ENCODE data around the gene ZFPM1. TPM values are rescaled to one million over a fixed set of nuclear protein-coding genes. Genes with fewer than 3 reads are reported as not detected.

Gene ZFPM1
- total RNA-seq, 2 donors from 2014 or later: 1.7 to 2.4 TPM

- no peak for TF ChIP-seq CTCF (IDR thresholded peaks at IDR 0.05)
- DNase-seq (ENCODE audit: low spot score): no peak
- H3K27me3 ChIP-seq: peaks cover 0 to 3% of the 10 kb centered on the region in 2 donors
- H3K36me3 ChIP-seq: no peaks in the 10 kb centered on the region
- no peak overlapping the region for H3K4me3 ChIP-seq
- peaks cover 0 to 6% of the 10 kb centered on the region in 2 donors for H3K4me1 ChIP-seq
- H3K27ac ChIP-seq: no peak overlapping the region
- no peaks in the 10 kb centered on the region for H3K9me3 ChIP-seq
These were observed 97.2 kb downstream of the ZFPM1 start for GRCh38 chr16:88550246-88550661.

- Histone ChIP-seq H3K36me3 (no peaks in the 10 kb centered on the region), H3K4me1 (peaks cover 0 to 6% of the 10 kb centered on the region in 2 donors), H3K27ac (no peak overlapping the region), H3K9me3 (no peaks in the 10 kb centered on the region), H3K27me3 (peaks cover 0 to 3% of the 10 kb centered on the region in 2 donors), H3K4me3 (no peak overlapping the region)
- no peak for TF ChIP-seq CTCF (IDR thresholded peaks at IDR 0.05)
- no peak for DNase-seq (ENCODE audit: low spot score)
These were observed 99.1 kb downstream of the ZFPM1 start for GRCh38 chr16:88552166-88552565.

GRCh38 chr16:88552815-88553214, 99.7 kb downstream of the ZFPM1 start:
- H3K27me3 ChIP-seq: peaks cover 0 to 3% of the 10 kb centered on the region in 2 donors
- H3K9me3 ChIP-seq: no peaks in the 10 kb centered on the region
- H3K4me1 ChIP-seq: peaks cover 0 to 6% of the 10 kb centered on the region in 2 donors
- H3K27ac ChIP-seq: no peak overlapping the region
- no peak for TF ChIP-seq CTCF (IDR thresholded peaks at IDR 0.05)
- H3K36me3 ChIP-seq: no peaks in the 10 kb centered on the region
- no peak for DNase-seq (ENCODE audit: low spot score)
- no peak overlapping the region for H3K4me3 ChIP-seq

GRCh38 chr16:88553739-88554138, 100.7 kb downstream of the ZFPM1 start:
- Histone ChIP-seq H3K9me3 (no peaks in the 10 kb centered on the region), H3K4me3 (no peak overlapping the region), H3K27me3 (no peaks in the 10 kb centered on the region), H3K4me1 (peaks cover 0 to 8% of the 10 kb centered on the region in 2 donors), H3K27ac (no peak overlapping the region), H3K36me3 (no peaks in the 10 kb centered on the region)
- TF ChIP-seq CTCF (IDR thresholded peaks at IDR 0.05): no peak
- no peak for DNase-seq (ENCODE audit: low spot score)

GRCh38 chr16:88554711-88555264, 101.7 kb downstream of the ZFPM1 start:
- no peak for TF ChIP-seq CTCF (IDR thresholded peaks at IDR 0.05)
- Histone ChIP-seq H3K4me1 (peaks cover 0 to 14% of the 10 kb centered on the region in 2 donors), H3K36me3 (no peaks in the 10 kb centered on the region), H3K9me3 (no peaks in the 10 kb centered on the region), H3K27me3 (no peaks in the 10 kb centered on the region), H3K4me3 (no peak overlapping the region), H3K27ac (no peak overlapping the region)
- DNase-seq (ENCODE audit: low spot score): no peak
